Raji (cell line): ENCODE measurements around the gene CHN1.

Experiments used
- POLR2A ChIP-seq: IDR thresholded peaks from 2 replicates; pipeline ENCODE4 v1.6.1; 2011; ENCODE audit warnings: low read depth, low read length, control low read depth; ENCODE audit not compliant: insufficient read depth

CHN1 gene

DNA sequence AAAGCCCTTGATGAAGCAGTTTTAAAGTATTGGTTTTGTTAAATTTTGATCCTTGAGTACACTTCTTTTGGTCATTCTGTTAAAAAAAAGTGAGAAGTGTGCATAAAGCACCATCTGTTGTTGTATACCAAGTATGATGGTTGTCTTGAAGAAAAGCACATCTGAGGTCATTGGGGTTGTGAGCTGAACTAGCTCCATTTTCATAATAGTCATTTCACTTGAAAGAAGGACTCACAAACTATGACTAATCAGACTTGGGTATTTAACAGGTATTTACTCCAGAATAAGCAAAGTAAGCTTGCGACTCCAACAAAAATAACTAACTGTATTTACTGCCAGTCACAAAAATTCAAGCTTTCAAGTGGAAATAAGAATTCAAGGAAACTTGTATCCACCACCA lies 35.1 kb downstream of the CHN1 start:
- no peak for TF ChIP-seq POLR2A

DNA sequence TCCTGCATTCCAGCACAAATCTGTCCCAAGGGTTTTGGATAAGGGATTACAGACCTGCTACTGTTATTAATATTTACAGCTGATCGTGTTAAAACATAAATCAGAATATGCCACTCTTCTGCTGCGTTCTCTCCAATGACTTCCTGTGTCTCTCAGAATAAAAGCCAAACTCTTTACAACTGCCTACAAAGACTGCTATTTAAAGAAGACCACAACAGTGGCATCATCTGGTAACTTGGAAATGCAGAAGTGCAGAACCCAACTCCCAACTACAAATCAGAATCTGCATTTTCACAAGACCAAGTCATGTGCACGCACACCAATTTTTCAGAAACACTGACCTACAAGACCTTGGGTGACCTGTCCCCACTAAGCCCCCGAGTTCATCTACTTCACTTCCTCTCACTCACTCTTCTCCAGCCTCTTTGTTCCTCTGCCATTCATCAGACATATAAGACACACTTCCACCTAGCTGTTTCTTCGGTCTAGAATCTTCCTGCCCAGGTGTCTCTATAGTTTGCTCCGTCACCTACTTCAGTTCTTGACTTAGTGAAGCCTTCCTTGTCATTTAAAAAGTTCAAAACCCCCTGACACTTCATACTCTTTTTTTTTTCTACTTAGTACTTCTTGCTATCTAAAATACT lies 36.0 kb downstream of the CHN1 start:
- TF ChIP-seq POLR2A = no peak

DNA sequence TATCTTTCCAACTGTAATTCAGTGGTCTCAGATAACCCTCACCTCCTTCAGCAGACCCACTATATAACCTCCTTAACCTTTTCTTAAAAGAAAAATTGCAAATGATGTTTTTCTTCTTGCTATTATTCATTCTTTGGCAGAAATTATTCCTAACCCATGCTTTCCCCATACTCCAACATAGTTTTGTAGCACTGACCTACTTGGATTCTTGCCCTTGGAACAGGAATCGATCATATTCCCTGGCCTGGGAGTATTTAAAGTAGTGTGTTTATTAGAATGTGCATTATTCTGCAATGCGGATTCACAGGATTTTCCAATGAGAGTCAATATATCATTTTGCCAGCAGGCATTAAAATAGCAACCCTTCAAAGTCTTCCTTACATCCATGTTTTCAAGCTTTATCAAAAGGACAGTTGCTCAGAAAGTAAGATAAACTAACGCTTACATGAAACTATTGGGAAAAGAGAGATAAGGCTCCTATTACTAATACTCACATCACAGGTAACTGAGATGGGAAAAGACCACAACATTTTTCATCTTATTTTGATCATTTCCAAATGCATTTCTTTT lies 37.4 kb downstream of the CHN1 start:
- no peak for TF ChIP-seq POLR2A

DNA sequence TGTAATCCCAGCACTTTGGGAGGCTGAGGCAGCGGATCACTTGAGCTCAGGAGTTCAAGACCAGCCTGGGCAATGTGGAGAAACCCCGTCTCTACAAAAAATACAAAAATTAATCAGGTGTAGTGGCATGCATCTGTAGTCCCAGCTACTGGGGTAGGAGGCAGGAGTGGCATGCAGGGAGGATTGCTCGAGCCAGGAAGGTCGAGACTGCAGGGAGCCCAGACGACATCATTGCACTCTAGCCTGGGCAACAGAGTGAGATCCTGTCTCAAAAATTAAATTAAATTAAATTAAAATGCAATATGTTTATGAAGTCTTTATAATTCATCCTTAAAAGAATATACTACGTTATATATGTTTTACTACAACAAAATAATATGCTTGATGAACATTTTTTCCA lies 38.1 kb downstream of the CHN1 start:
- no peak for TF ChIP-seq POLR2A

DNA sequence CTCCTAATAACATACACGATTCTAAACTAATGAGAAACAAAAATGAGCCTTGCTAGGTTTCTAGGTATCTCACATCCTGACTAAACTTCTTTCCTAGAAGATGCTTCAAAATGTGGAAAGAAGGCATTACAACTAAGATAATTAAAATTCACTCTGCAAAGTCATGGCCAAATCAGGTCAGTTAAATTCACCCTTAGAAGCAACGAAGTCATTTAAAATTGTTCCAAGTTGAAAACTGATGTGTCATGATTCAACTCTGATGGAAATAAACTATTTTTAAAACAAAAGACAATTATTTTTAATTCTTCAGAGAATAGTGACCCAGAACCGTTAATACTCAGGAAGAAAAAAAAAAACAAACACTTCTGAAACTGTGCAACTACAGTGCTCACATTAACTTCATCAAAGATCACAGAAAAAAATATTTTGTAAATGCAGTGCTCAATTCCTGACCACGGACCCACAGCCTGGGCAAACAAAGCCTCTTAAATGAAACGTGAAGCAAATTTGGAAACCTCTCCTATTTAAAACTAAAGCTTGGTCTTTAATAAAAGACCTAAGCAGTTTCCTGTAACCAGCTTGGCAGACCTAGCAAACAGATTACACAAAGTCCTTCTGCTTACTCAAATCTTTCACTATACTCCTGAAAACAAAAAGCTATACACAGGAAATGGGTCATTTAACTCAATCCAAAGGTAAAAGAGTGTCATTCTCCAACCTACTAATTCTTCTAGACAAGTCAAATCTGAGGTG lies 39.0 kb downstream of the CHN1 start:
- no peak for TF ChIP-seq POLR2A

DNA sequence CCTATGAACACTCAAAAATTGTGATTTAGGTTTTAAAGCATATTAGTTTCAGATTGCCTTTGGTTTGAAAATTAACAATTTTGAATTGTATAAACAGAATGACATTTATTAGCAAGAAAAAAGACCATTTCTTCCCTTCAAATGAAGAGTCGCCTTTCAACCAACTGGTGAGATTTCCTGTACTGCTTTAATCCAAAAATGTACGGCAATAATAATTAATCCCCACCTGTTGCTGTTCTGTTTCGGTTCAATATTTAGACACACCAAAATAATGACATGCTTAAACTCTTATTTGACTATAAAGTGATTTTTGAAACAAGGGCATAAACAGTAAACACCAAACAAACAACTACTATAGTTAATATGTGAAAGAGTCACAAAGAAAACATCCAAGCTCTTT lies 39.6 kb downstream of the CHN1 start:
- TF ChIP-seq POLR2A = no peak

DNA sequence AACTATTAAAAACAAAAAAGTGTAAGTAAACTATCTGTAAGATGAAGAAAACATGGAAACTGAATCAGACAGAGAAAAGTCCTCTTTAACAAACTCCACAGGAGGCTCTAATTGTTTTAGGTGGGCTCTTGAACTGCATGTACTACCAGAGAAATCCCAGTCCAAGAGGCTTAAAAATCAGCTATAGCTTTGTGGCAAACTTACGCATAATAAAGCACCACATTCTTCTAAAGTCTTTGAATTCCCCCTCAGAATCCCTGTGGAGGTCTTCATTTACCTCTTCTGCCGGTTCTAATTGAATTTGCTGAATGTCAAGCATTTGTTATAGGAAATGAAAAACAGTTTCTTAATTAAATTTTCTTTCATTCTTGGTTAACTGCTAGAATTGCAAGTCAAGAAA lies 40.8 kb downstream of the CHN1 start:
- TF ChIP-seq POLR2A = no peak

DNA sequence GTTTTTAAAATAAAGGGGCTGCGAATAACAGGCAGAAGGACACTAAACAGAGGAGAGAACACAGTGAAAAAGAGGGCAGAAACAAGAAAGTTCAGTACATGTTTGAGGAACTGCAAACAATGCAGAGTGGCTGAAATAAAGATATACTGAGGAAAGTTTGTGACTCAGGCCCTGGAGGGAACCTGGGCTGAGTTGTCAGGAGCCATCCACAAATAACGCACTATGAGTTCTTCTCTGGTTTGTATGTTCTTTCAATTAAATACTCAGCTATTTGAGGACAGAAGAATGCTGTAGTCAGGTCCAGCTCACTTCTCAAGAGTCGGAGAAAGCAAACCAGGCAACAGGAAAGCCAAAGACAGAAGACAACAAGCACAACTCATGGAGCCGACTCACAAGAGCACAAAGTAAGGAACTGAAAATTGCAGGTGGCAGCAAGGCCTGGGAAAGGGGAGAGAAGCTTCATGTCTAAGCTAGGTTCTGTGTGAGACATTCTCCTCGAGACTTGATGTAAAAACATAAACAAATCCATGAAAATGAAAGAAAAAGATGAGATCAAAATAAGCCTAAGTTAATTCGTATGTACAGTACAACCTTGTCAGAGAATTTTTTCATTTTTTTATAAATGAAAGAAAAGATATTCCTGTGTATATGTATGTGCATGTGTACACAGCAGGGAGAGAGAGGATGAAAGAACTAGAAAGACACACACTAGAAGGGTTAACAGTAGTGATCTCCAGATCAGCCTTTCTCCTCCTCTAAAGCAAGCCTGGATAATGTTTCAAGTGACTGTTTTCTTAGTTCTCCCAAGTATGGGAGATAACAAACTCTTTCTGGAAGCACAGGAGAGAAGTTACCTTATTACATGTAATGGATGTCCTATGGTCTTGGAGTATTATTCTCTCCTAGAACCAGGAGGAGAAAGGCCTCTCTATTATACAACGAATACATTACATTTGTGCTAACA lies 41.5 kb downstream of the CHN1 start:
- TF ChIP-seq POLR2A = no peak

- no peak for TF ChIP-seq POLR2A
Measured at GRCh38 chr2:174959787-174960186, 45.4 kb downstream of the CHN1 start.

- TF ChIP-seq POLR2A = no peak
Measured at GRCh38 chr2:174957050-174957449, 48.1 kb downstream of the CHN1 start.

DNA sequence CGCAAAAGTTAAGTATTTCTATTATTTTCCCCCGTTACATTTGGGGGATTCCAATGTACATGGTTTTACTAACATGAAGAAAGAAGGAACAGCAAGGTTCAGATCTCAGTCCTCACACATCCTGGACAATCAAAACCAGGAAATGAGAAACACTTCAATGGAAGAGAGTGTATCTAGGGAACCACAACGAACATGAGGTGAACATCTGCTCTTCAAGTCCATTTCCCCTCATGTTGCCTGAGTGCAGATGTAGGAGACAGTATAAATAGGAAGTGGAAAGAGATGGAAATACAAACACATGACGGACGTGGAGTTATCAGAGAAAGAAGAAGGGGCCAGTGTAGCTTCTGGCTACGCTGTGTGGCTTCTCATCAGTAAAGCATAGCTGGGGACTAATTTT lies 52.6 kb downstream of the CHN1 start:
- TF ChIP-seq POLR2A = no peak

GRCh38 chr2:174951745-174952144 lies 53.4 kb downstream of the CHN1 start:
- TF ChIP-seq POLR2A = no peak

GRCh38 chr2:174949988-174950687 lies 55.0 kb downstream of the CHN1 start:
- no peak for TF ChIP-seq POLR2A

DNA sequence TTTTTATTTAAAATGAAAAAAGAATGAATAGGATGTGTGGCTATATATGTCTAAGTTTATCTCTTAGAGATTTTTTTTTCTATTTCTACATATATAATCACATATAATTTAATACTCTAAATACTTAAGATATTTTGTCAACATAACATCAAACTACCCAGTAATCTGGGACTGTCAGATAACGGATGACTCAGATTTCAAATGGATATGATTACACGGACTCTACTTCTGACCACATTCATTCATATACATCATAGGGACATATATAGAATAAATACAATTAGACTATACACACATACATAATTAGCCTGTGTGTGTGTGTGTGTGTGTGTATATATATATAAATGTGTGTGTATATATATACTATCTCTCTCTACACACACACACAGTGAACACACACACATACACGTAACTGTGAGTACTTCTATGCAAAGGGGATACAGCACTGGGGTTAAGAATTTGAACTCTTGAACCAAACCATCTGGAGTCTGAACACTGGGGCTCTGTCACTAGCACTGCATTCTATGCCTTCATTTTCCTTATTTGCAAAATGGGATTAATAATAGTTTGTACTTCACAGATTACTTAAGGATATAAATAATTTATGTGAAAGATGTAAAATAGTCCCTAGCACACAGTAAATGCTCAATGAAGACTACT lies 59.5 kb downstream of the CHN1 start:
- no peak for TF ChIP-seq POLR2A
